Measurements from ENCODE around the gene UTS2B. TPM values are rescaled to one million over a fixed set of nuclear protein-coding genes. Genes with fewer than 3 reads are reported as not detected.

The UTS2B gene
- total and polyA plus RNA-seq, 9 of the 15 experiments (the other 6 are each of a cell fraction or from before 2014, with no cell fraction given), result 0.06 TPM; not detected in 8

- no peak for TF ChIP-seq PURB (CRISPR knock-in tag; IDR thresholded peaks at IDR 0.05; ENCODE audit: low read depth)
- no peak for TF ChIP-seq ZNF512 (tag; IDR thresholded peaks at IDR 0.05)
- TF ChIP-seq ZBTB1 (CRISPR knock-in tag; IDR thresholded peaks at IDR 0.05; ENCODE audit: borderline replicate concordance, low read depth), result peak; percentile 54; the same call in 1 of the 2 replicates
- no peak for TF ChIP-seq ZNF3 (CRISPR knock-in tag; IDR thresholded peaks at IDR 0.05)
- TF ChIP-seq NFE2 (IDR thresholded peaks at IDR 0.05; ENCODE audit: low read depth), result no peak
- TF ChIP-seq POLR2H (tag; IDR thresholded peaks at IDR 0.05; ENCODE audit: low read depth), result peak; percentile 42; the same call in 1 of the 2 replicates
- 0 out of 2 replicates have a peak, but pooled peaks have one; percentile 29 for TF ChIP-seq ZBTB26 (CRISPR knock-in tag; IDR thresholded peaks at IDR 0.05)
- TF ChIP-seq PTTG1 (tag; IDR thresholded peaks at IDR 0.05; ENCODE audit: low read depth), result no peak
- TF ChIP-seq OTX1 (CRISPR knock-in tag; IDR thresholded peaks at IDR 0.05), result no peak
- TF ChIP-seq GTF2B (IDR thresholded peaks at IDR 0.05; ENCODE audit: extremely low read depth, insufficient read length), result no peak
- TF ChIP-seq HNRNPLL (IDR thresholded peaks at IDR 0.05; ENCODE audit: low read depth, low read length, poor library complexity, severe bottlenecking), result peak; percentile 92
- no peak for TF ChIP-seq DACH1 (IDR thresholded peaks at IDR 0.05; ENCODE audit: partially characterized antibody)
- no peak for TF ChIP-seq SREBF1 (IDR thresholded peaks at IDR 0.05; ENCODE audit: borderline replicate concordance, low read depth, low read length)
- peak; percentile 73 for TF ChIP-seq ETV1 (tag; conservative IDR thresholded peaks at IDR 0.05; ENCODE audit: low read depth)
- TF ChIP-seq ZNF12 (CRISPR knock-in tag; IDR thresholded peaks at IDR 0.05), result no peak
- no peak for TF ChIP-seq ZNF717 (CRISPR knock-in tag; IDR thresholded peaks at IDR 0.05)
- no peak for TF ChIP-seq ATF1 (CRISPR knock-in tag; IDR thresholded peaks at IDR 0.05)
- peak; percentile 74 for TF ChIP-seq ATF1 (tag; IDR thresholded peaks at IDR 0.05)
- TF ChIP-seq ZNF175 (CRISPR knock-in tag; IDR thresholded peaks at IDR 0.05; ENCODE audit: low read depth), result no peak
- TF ChIP-seq ZNF830 (CRISPR knock-in tag; IDR thresholded peaks at IDR 0.05), result no peak
- TF ChIP-seq NRF1 (conservative IDR thresholded peaks at IDR 0.05 in 1 of 2, IDR thresholded peaks at IDR 0.05 in 1 of 2), result no peak; a peak in 1 of 4 replicates
- TF ChIP-seq MTF1 (CRISPR knock-in tag; IDR thresholded peaks at IDR 0.05; ENCODE audit: borderline replicate concordance), result no peak
- peak; percentile 71; the same call in 1 of the 2 replicates for TF ChIP-seq ZFX (CRISPR knock-in tag; IDR thresholded peaks at IDR 0.05)
These were observed 1.2 kb downstream of the UTS2B start, which contains the start of gene CCDC50 (continued) for GRCh38 chr3:191328962-191329653.

Measured in K562 (cell line).